Activated CD4-positive, alpha-beta T cell treated with anti-CD3 and anti-CD28 coated beads, Interleukin-10, Interleukin-2, amounts not matched to agents 100 ng/mL and 50 ng/mL, durations not matched to agents 16 hours and 8 hours (primary cell): ENCODE results near the gene OR2B6.
"Not testable (repeated sequence)": the region's sequence is repeated elsewhere in the genome, so short reads cannot be mapped to it uniquely, and the experiment has no call there.

Experiments used
- DNase-seq: peaks from one replicate; pipeline ENCODE4 v3.0.0-alpha.2; 2020

Gene OR2B6

GRCh38 chr6:27956941-27957340 lies at the start of gene OR2B6:
OR2B6 (plus strand) TSS chr6:27957241; CDS start chr6:27957241, 0 bp downstream.
- DNase-seq: no peak

DNA sequence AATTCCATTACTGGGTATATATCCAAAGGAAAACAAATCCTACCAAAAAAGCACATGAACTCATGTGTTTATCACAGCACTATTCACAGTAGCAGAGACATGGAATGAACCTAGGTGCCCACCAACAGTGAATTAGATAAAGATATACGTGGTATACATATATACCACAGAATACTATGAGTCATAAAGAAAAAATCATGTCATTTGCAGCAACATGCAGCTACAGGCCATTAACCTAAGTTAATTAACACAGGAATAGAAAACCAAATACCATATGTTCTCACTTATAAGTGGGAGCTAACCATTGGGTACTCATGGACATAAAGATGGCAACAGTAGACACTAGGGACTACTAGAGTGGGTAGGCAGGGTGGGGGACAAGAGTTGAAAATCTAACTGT lies 49.0 kb upstream of the OR2B6 start:
- no peak for DNase-seq

DNA sequence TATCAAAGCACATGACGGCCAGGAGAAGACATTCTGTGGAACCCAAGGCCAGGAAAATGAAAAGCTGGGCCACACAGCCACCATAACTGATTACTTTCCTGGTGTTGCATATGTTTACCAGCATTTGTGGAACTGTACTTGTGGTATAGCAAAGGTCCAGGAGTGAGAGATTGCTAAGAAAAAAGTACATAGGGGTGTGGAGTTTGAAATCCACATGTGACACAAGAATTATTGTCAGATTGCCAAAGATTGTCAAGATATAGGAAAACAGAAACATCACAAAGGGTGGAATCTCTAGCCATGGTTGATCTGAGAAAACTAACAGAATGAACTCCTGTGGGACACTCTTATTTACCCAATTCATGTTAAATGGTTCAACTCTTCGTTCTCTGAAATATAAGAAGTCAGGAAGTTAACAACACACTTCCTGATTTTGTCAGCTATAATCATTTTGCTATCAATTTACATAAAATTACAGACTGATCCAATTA lies 45.0 kb upstream of the OR2B6 start, which contains the start of gene OR2B2:
TSS of gene OR2B2 (minus strand) at position 441 of the 491 bp plus-strand sequence. CDS start at position 364, 77 bp downstream.
- no peak for DNase-seq

DNA sequence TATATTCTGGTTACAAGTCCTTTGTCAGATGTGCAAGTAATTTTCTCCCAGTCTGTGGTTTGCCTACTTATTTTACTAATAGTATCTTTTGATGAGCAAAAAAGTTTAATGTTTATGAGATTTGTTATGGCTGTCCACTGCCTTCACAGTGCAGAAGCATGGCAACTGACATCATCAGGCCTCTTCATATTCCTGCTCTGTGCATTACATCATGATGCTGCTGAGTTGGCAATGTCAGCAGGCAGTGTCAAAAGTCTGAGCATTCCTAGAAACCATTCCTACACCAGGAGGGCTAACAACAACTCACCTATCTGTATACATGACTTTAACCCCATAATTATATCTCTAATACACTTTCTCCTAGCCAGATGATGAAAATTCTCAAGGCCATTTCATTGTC lies 34.1 kb upstream of the OR2B6 start:
- DNase-seq: no peak

DNA sequence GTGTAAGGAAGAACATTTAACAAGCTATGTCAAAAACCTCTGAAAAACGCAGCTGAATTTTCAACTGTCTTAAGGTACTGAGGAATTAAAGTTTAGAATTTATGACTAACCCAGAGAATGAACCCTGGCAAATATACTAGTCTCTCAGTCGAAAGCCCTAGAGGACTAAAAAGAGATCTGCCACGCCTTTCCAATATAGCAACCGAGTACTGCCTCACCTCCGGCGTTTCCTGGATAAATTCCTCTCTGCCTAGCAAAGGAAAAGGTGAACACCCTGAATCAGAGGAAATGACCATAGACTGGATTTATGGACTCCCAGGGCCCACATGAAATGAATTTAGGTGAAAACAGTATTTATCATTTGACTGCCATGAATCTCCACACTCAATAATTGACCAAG lies 32.9 kb upstream of the OR2B6 start:
- DNase-seq: no peak

GRCh38 chr6:27928041-27928440 lies 29.0 kb upstream of the OR2B6 start:
- DNase-seq: not testable (repeated sequence)

DNA sequence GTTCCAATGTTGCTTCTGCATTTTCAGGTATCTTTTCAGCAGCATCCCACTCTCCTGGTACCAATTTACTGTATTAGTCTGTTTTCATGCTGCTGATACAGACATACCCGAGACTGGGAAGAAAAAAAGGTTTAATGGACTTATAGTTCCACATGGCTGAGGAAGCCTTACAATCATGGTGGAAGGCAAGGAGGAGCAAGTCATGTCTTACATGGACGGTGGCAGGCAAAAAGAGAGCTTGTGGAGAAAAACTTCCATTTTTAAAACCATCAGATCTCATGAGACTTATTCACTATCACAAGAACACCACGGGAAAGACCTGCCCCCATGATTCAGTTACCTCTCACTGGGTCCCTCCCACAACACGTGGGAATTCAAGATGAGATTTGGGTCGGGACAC lies 27.1 kb upstream of the OR2B6 start:
- DNase-seq: not testable (repeated sequence)

DNA sequence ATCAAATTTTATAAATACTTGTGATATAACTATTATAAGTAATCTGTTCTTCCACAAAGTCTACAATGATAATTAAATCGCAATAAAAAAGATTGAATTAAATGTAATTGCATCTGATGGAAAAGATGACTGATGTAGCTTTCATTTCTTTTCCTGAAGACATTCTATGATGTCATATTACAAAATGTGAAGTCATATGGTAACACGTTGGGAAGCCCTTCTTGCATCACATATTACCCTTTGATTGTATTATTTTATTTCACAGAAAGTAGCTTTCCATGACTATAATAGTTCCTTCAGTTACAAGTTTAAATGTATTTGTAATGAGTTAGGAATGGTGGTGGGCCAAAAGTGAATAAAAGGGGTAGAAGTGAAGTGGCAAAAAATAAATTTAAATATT lies 25.8 kb upstream of the OR2B6 start:
- no peak for DNase-seq

DNA sequence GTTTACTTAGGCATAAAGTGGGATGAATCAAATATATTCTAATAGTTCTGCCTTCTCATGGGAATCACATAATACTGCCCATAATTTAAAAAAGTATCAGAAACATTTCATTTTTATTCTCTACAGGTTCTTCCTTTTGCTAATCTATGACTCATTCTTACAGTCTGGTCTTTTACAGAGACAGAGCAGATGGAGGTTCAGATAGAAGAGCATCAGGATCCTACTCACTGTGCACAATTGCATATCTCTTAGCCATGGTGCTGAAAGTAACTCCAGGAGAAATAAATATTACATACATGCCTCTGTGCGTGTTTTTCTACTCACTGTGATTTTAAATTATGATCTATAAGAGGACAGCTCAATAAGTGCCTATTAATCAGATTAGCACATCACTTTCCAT lies 16.3 kb upstream of the OR2B6 start:
- DNase-seq: no peak

DNA sequence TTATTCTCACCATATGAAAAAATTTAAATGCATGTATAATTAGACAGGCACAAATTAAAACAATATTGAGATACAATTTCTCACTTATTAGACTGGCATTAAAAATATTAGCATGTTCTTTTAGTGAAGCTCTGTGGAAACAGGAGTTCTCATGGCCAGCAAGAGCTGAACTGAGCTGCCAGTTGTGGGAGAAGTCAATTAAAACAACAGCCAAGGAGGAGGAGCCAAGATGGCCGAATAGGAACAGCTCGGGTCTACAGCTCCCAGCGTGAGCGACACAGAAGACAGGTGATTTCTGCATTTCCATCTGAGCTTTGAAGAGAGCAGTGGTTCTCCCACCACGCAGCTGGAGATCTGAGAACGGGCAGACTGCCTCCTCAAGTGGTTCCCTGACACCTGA lies 14.0 kb upstream of the OR2B6 start:
- not testable (repeated sequence) for DNase-seq

DNA sequence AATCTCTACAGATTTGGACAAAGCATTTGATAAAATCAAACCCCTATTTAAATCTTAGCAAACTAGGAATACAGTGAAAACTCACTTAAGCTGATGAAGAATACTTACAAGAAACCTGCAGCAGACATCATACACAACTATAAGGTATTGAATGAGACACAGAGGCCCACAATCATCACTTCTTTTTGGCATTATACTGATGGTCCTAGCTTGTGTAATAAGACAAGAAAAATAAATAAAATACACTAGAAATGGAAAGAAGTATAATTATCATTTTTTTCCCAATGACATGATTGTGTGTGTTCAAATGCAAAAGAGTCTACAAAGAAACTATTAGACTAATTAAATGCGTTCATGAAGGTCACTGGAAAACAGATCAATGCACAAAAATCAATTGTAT lies 8.8 kb upstream of the OR2B6 start:
- no peak for DNase-seq

DNA sequence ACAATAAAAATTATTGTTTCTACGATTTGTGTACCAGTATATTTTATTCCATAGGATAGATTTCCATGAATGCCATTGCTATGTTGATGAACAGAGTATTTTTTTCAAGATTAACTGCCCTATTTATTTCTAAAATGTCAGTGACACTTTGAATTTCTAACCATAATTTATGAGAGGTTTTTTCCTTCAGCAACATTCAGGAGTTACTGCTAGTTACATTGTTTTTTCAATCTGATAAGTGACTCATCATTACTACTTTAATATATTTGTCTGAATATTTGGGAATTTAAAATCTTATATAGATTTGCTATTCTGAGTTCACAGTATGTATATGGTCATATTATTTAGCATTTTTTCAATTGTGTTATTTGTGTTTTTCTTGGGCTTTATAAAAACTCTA lies 6.0 kb upstream of the OR2B6 start:
- DNase-seq: no peak

- no peak for DNase-seq
Measured at GRCh38 chr6:27957516-27957915, 475 bp downstream of the OR2B6 start.

DNA sequence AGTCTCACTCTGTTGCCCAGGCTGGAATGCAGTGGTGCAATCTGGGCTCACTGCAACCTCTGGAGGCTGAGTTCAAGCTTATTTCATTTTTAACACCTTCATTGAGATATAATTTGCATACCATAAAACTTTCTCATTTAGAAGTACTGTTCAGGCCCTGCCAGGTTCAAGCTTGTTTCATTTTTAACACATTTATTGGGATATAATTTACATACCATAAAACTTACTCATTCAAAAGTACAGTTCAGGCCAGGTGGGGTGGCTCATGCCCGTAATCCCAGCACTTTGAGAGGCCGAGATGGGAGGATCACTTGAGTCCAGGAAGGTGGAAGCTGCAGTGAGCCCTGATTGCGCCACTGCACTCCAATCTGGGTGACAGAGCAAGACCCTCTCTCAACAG lies 5.5 kb downstream of the OR2B6 start:
- DNase-seq: no peak

GRCh38 chr6:27966044-27966443 lies 9.0 kb downstream of the OR2B6 start:
- DNase-seq: no peak

GRCh38 chr6:27966816-27967426 lies 9.9 kb downstream of the OR2B6 start:
- DNase-seq: no peak

DNA sequence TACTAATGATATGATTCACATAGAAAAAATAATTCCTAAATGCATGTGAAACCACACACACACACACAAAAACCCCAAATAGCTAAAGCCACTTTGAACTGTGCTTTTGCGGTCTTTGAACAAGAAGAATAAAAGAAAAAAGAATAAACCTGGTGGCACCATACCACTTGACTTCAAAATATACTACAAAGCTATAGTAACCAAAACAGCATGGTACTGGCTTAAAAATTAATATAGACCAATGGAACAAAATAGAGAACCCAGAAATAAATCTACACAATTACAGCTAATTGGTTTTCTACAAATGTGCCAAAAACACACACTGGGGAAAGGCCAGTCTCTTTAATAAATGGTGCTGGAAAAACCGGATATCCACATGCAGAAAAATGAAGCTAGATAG lies 13.4 kb downstream of the OR2B6 start:
- DNase-seq: no peak

DNA sequence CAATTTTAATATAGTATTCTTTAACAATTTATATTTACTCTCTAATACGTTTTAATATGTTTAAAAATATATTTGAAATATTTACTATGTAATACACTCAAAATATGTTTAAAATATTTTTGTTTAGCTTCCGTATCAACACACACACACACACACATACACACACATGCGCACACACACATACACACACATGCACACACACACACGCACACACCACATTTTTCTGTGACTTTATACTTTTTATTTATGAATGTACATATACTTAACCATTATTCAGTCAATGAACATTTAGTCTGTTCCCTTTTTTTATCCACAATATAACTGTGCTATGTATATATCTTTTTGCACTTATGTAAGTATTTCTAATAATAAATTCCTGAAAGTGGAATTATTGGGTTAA lies 15.7 kb downstream of the OR2B6 start:
- DNase-seq: no peak

GRCh38 chr6:27977387-27977786 lies 20.3 kb downstream of the OR2B6 start:
- no peak for DNase-seq

DNA sequence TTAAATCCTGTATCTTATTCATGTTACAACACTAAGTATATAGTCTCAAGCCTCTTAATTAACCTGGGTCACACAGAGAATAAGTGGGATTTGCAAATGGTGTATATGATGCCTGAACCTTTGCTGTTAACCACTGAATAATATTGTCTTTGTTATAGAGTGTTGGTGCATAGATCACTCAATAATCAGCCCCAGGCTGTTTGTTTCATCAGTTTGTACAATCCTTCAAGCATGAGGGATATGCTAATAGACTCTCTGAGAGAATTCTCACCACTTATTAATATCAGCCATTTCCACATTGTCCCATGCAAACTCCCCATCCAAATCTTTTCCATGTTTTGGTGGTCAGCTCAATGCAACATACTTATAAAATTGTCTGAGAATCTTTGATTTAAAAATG lies 21.7 kb downstream of the OR2B6 start:
- DNase-seq: no peak

GRCh38 chr6:27980111-27980510 lies 23.1 kb downstream of the OR2B6 start:
- no peak for DNase-seq

- DNase-seq: no peak
Measured at GRCh38 chr6:27986928-27987725, 30.1 kb downstream of the OR2B6 start.

DNA sequence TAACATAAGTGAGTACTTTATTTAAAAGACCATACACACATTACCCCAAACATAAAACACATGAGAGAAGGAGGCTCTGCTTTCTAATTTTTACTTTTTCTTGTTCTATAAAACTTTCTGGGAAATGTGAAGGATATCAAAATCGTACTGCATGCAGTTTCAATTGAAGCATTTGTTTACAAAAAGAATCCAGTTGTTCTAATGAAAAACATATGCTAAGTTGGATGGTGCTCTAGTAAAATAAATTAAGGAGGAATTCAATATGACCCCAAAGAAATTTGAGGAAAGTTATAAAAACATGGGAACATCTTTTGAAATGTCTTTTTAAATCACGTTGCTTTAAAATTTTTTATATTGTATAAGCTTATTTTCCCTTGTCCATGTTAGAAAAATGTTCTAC lies 37.6 kb downstream of the OR2B6 start:
- no peak for DNase-seq

- no peak for DNase-seq
Measured at GRCh38 chr6:28000351-28001045, 43.5 kb downstream of the OR2B6 start.
